ENCODE measurements around the gene PYGM.

PYGM gene

DNA sequence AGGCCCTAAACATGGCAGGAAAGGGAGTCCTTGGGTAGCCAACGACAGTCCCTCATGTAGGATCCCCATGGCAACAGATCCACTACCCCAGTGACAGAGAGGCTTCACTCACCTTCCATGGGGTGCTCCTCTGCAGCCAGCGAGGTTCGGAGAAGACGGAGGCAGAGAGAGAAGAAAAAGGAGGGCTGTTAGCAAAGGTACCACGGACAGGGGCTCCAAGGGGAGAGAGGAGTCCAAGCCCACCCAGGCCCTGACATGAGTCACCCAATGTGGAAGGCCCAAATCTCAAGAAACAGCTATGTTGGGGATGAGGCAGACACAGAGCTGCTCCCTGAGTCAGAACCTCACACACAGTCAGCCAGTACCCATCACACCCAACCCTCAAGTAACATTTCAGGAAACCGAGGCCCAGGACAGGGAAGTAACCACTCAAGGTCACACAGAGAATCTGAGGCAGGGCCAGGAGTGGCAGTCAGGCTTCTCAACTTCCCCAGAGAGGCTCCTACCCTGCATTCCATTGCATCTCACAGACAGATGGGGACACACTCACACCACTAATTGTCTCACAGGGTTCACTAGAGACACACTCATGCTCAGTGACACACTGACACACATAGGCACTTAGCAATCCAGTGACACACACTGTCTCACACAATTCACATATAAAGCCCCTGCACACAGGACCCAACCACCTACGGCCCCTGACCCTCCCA lies 62.0 kb downstream of the PYGM start:
- Histone ChIP-seq H3K79me2 (no peaks in the 10 kb centered on the region), H3K4me2 (ENCODE audit: low read length) (no peak overlapping the region), H3K36me3 (ENCODE audit: control insufficient read depth, insufficient read depth, low read length) (no peaks in the 10 kb centered on the region), H3K4me1 (no peaks in the 10 kb centered on the region), H3K9ac (no peak overlapping the region), H3K9me3 (ENCODE audit: control insufficient read depth, low read length) (no peaks in the 10 kb centered on the region), H3K4me3 (ENCODE audit: low read depth, low read length) (no peak overlapping the region), H3K27ac (no peak overlapping the region), H3K27me3 (ENCODE audit: control insufficient read depth, insufficient read depth, low read length) (no peaks in the 10 kb centered on the region), H2AFZ (no peak overlapping the region)
- TF ChIP-seq, protein P1, sequence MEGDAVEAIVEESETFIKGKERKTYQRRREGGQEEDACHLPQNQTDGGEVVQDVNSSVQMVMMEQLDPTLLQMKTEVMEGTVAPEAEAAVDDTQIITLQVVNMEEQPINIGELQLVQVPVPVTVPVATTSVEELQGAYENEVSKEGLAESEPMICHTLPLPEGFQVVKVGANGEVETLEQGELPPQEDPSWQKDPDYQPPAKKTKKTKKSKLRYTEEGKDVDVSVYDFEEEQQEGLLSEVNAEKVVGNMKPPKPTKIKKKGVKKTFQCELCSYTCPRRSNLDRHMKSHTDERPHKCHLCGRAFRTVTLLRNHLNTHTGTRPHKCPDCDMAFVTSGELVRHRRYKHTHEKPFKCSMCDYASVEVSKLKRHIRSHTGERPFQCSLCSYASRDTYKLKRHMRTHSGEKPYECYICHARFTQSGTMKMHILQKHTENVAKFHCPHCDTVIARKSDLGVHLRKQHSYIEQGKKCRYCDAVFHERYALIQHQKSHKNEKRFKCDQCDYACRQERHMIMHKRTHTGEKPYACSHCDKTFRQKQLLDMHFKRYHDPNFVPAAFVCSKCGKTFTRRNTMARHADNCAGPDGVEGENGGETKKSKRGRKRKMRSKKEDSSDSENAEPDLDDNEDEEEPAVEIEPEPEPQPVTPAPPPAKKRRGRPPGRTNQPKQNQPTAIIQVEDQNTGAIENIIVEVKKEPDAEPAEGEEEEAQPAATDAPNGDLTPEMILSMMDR (IDR thresholded peaks at IDR 0.05): no peak
